SU-DHL-6 (cell line): ENCODE results near the gene LRRC10.

Experiments
- EZH2phosphoT487 ChIP-seq: fragments of 200-600 bp; sonication (generic), shearing (Covaris generic); conservative IDR thresholded peaks from 2 replicates; pipeline ENCODE4 v1.6.1; 2018; ENCODE audit warnings: mild to moderate bottlenecking, antibody characterized with exemption, low read length, moderate library complexity, mixed read lengths
- TF ChIP-seq, protein P1 (sequence below): fragments of 200-600 bp; sonication (generic); IDR thresholded peaks from one replicate; pipeline ENCODE4 v1.5.1; 2017; ENCODE audit warnings: antibody characterized with exemption, mild to moderate bottlenecking, low read length, moderate library complexity; ENCODE audit not compliant: insufficient read depth, poor library complexity, severe bottlenecking

DNA sequence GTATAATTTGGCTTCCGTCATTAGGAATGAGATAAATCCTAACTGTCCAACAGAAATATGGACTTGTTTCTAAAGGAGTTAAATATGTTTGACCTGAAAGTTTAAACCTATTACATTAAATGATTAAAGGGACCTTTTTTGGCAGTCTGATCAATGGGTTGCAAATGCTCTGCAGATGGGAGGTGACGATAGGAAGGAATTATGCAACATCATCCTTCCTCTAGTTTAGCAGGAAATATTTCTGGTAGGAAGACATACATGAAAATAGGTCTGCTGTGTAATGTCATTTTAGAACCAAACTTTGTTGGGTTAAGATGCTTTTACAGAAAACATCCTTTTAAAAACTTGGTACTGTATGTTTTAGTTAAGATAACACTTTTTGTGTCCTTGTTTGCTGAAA lies 2.6 kb downstream of the LRRC10 start:
- TF ChIP-seq, protein P1, sequence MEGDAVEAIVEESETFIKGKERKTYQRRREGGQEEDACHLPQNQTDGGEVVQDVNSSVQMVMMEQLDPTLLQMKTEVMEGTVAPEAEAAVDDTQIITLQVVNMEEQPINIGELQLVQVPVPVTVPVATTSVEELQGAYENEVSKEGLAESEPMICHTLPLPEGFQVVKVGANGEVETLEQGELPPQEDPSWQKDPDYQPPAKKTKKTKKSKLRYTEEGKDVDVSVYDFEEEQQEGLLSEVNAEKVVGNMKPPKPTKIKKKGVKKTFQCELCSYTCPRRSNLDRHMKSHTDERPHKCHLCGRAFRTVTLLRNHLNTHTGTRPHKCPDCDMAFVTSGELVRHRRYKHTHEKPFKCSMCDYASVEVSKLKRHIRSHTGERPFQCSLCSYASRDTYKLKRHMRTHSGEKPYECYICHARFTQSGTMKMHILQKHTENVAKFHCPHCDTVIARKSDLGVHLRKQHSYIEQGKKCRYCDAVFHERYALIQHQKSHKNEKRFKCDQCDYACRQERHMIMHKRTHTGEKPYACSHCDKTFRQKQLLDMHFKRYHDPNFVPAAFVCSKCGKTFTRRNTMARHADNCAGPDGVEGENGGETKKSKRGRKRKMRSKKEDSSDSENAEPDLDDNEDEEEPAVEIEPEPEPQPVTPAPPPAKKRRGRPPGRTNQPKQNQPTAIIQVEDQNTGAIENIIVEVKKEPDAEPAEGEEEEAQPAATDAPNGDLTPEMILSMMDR = no peak
- TF ChIP-seq EZH2phosphoT487 = no peak
